GM18499 (cell line): Measurements from ENCODE around the gene ZBTB8B.

ENCODE experiments used
- ATAC-seq: cut with Tn5 transposase; IDR thresholded peaks from one replicate; pipeline ENCODE4 v1.9.1; 2021; ENCODE audit warnings: moderate number of reproducible peaks; ENCODE audit not compliant: insufficient read depth, unreplicated experiment

Gene ZBTB8B

GRCh38 chr1:32501865-32502264 lies 37.0 kb downstream of the ZBTB8B start:
- ATAC-seq = no peak

GRCh38 chr1:32503153-32503552 lies 38.3 kb downstream of the ZBTB8B start:
- no peak for ATAC-seq

- no peak for ATAC-seq
These were observed 42.1 kb downstream of the ZBTB8B start for GRCh38 chr1:32507021-32507420.

DNA sequence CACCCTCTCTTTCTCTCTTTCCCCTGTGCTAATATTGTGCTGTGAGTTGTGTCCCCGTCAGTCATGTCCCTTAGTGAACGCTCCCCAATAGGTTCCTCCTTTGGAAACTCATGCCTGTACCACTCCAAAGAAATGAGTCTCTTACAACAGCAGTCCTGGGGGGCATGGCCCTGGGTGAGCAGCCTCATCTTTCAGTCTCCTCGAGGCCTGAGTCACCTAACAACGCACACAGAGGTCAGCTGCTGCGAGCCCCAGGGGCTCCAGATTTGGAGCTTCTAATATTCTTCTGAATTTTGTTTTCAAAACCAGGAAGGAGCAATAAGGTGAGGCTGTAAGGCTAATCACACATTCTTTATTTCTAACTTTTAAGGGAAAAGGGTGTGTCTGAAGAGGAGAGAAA lies 43.9 kb downstream of the ZBTB8B start:
- ATAC-seq = no peak

GRCh38 chr1:32509939-32510338 lies 45.1 kb downstream of the ZBTB8B start:
- no peak for ATAC-seq
